ENCODE measurements around the gene FBXL7.

Gene FBXL7

GRCh38 chr5:15926586-15926985 lies 426.6 kb downstream of the FBXL7 start:
- no peak for TF ChIP-seq CTCF (IDR thresholded peaks at IDR 0.05)
- H3K27ac ChIP-seq: no peak overlapping the region
- H3K4me1 ChIP-seq (ENCODE audit: control insufficient read depth in 1 of 2, insufficient read depth in 1 of 2, low read depth in 1 of 2, low read length in 1 of 2): no peaks in the 10 kb centered on the region
- no peaks in the 10 kb centered on the region for H3K27me3 ChIP-seq
- no peak overlapping the region for H3K4me3 ChIP-seq (ENCODE audit: low read depth in 1 of 2, low read length in 1 of 2)
- no peaks in the 10 kb centered on the region for H3K9me3 ChIP-seq
- H3K36me3 ChIP-seq: no peaks in the 10 kb centered on the region

- H3K4me3 ChIP-seq (ENCODE audit: low read depth in 1 of 2, low read length in 1 of 2): no peak overlapping the region
- no peaks in the 10 kb centered on the region for H3K4me1 ChIP-seq (ENCODE audit: control insufficient read depth in 1 of 2, insufficient read depth in 1 of 2, low read depth in 1 of 2, low read length in 1 of 2)
- no peak overlapping the region for H3K27ac ChIP-seq
- no peaks in the 10 kb centered on the region for H3K9me3 ChIP-seq
- H3K27me3 ChIP-seq: no peaks in the 10 kb centered on the region
- no peaks in the 10 kb centered on the region for H3K36me3 ChIP-seq
- TF ChIP-seq CTCF (IDR thresholded peaks at IDR 0.05): no peak
These were observed 427.9 kb downstream of the FBXL7 start for GRCh38 chr5:15927710-15928380.

- no peak overlapping the region for H3K4me3 ChIP-seq (ENCODE audit: low read depth in 1 of 2, low read length in 1 of 2)
- no peaks in the 10 kb centered on the region for H3K9me3 ChIP-seq
- H3K27me3 ChIP-seq: no peaks in the 10 kb centered on the region
- no peaks in the 10 kb centered on the region for H3K36me3 ChIP-seq
- H3K27ac ChIP-seq: no peak overlapping the region
- TF ChIP-seq CTCF (IDR thresholded peaks at IDR 0.05): no peak
- H3K4me1 ChIP-seq (ENCODE audit: control insufficient read depth in 1 of 2, insufficient read depth in 1 of 2, low read depth in 1 of 2, low read length in 1 of 2): no peaks in the 10 kb centered on the region
These were observed 429.8 kb downstream of the FBXL7 start for GRCh38 chr5:15929611-15930263.

- Histone ChIP-seq H3K36me3 (no peaks in the 10 kb centered on the region), H3K9me3 (no peaks in the 10 kb centered on the region), H3K4me1 (ENCODE audit: control insufficient read depth in 1 of 2, insufficient read depth in 1 of 2, low read depth in 1 of 2, low read length in 1 of 2) (no peaks in the 10 kb centered on the region), H3K4me3 (ENCODE audit: low read depth in 1 of 2, low read length in 1 of 2) (no peak overlapping the region), H3K27ac (no peak overlapping the region), H3K27me3 (no peaks in the 10 kb centered on the region)
- TF ChIP-seq CTCF (IDR thresholded peaks at IDR 0.05): no peak
These were observed 432.1 kb downstream of the FBXL7 start for GRCh38 chr5:15932066-15932465.

GRCh38 chr5:15933259-15934207 lies 433.6 kb downstream of the FBXL7 start:
- H3K4me3 ChIP-seq (ENCODE audit: low read depth in 1 of 2, low read length in 1 of 2): no peak overlapping the region
- TF ChIP-seq CTCF (IDR thresholded peaks at IDR 0.05): no peak
- no peaks in the 10 kb centered on the region for H3K9me3 ChIP-seq
- H3K27me3 ChIP-seq: no peaks in the 10 kb centered on the region
- H3K27ac ChIP-seq: no peak overlapping the region
- no peaks in the 10 kb centered on the region for H3K36me3 ChIP-seq
- no peaks in the 10 kb centered on the region for H3K4me1 ChIP-seq (ENCODE audit: control insufficient read depth in 1 of 2, insufficient read depth in 1 of 2, low read depth in 1 of 2, low read length in 1 of 2)

Data from neutrophil (primary cell).